ENCODE results near the gene SERF1B.
"Not testable (repeated sequence)": the region's sequence is repeated elsewhere in the genome, so short reads cannot be mapped to it uniquely, and the experiment has no call there.

GRCh38 chr5:70041411-70041810, 16.4 kb downstream of the SERF1B start:
- TF ChIP-seq CTCF (conservative IDR thresholded peaks at IDR 0.05); EZH2 (IDR thresholded peaks at IDR 0.05; ENCODE audit: low read depth): not testable (repeated sequence)
